ENCODE measurements around the gene GRM4. TPM values are rescaled to one million over a fixed set of nuclear protein-coding genes. Genes with fewer than 3 reads are reported as not detected.
A peak's percentile ranks its signal among the peaks of the same experiment; 100 is the strongest.
"Not testable (repeated sequence)": the region's sequence is repeated elsewhere in the genome, so short reads cannot be mapped to it uniquely, and the experiment has no call there.

Gene GRM4
- 26.7 TPM for polyA plus RNA-seq (2013, experiment 1 of 2)
- 26.5 TPM for polyA plus RNA-seq (2013, experiment 2 of 2)

- Histone ChIP-seq H3K4me3 (ENCODE audit: low read length) (peak within 1 kb of the TSS; percentile 55), H4K5ac (ENCODE audit: low read length) (no peak within 1 kb of the TSS), H3K23ac (ENCODE audit: low read length) (peak within 1 kb of the TSS; percentile 81), H3K4ac (ENCODE audit: low read depth, low read length) (peak within 1 kb of the TSS; percentile 17), H3K79me2 (ENCODE audit: control insufficient read depth, insufficient read depth, low read length) (peaks cover under 1% of the 10 kb centered on the region), H3K27ac (ENCODE audit: low read depth, low read length) (no peak within 1 kb of the TSS), H3K4me1 (ENCODE audit: control insufficient read depth, low read depth, low read length) (peaks cover 9% of the 10 kb centered on the region), H3K79me1 (ENCODE audit: low read length) (peaks cover 2% of the 10 kb centered on the region), H2BK15ac (replicated peaks; ENCODE audit: low read depth) (no peak within 1 kb of the TSS), H2AK5ac (ENCODE audit: low read length) (no peak within 1 kb of the TSS), H3K36me3 (ENCODE audit: control insufficient read depth, insufficient read depth, low read length) (no peaks in the 10 kb centered on the region), H4K8ac (ENCODE audit: low read depth, low read length) (no peak within 1 kb of the TSS), H2BK120ac (ENCODE audit: low read depth, low read length) (no peak within 1 kb of the TSS), H3K27me3 (ENCODE audit: insufficient read depth, low read length, poor library complexity) (no peaks in the 10 kb centered on the region), H2BK5ac (ENCODE audit: low read length) (no peak within 1 kb of the TSS), H3K18ac (ENCODE audit: low read length) (peak within 1 kb of the TSS; percentile 44), H3K4me2 (ENCODE audit: low read length) (peak within 1 kb of the TSS; percentile 82), H3K9ac (ENCODE audit: low read length) (peak within 1 kb of the TSS; percentile 75), H3K56ac (ENCODE audit: low read length) (peak within 1 kb of the TSS; percentile 86)
- WGBS (ENCODE audit: extremely low coverage, insufficient coverage, low lambda C conversion rate): no CpG with 5 or more reads among the region's 20 CpGs
- DNase-seq: peak; percentile 54
These were observed at the start of gene GRM4 for GRCh38 chr6:34146021-34146782. Gene GRM4 (minus strand): TSS chr6:34146087. CDS start chr6:34133496, 12,591 bp downstream.

DNA sequence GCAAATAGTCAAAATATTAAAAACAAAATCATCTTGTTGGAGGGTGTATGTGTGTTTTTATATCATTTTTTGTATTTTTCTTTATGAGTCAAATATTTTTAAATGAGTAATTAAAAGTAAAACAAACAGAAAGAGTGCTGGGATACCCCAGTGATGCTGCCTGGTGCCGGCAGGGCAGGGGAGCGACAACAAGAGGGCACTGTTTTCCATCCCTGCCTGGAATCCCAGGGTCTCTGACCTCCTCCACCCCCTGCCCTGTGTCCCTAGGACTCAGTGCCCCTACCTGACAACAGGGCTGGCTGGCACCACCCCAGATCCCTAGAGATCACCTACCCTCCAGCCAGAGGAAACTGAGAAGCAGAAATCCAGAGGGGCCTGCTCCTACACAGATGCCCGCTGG is 48.9 kb upstream of the GRM4 start:
- no peak overlapping the region for H2BK5ac ChIP-seq (ENCODE audit: low read length)
- H2AK5ac ChIP-seq (ENCODE audit: low read length): no peak overlapping the region
- no peaks in the 10 kb centered on the region for H3K79me2 ChIP-seq (ENCODE audit: control insufficient read depth, insufficient read depth, low read length)
- H3K56ac ChIP-seq (ENCODE audit: low read length): no peak overlapping the region
- H3K79me1 ChIP-seq (ENCODE audit: low read length): no peaks in the 10 kb centered on the region
- no peak overlapping the region for H3K4me2 ChIP-seq (ENCODE audit: low read length)
- H2BK15ac ChIP-seq (replicated peaks; ENCODE audit: low read depth): no peak overlapping the region
- no peak overlapping the region for H3K9ac ChIP-seq (ENCODE audit: low read length)
- no peak overlapping the region for H2BK120ac ChIP-seq (ENCODE audit: low read depth, low read length)
- H3K4ac ChIP-seq (ENCODE audit: low read depth, low read length): no peak overlapping the region
- no peak overlapping the region for H3K4me3 ChIP-seq (ENCODE audit: low read length)
- DNase-seq: no peak
- no peaks in the 10 kb centered on the region for H3K36me3 ChIP-seq (ENCODE audit: control insufficient read depth, insufficient read depth, low read length)
- no peak overlapping the region for H3K18ac ChIP-seq (ENCODE audit: low read length)
- H3K27ac ChIP-seq (ENCODE audit: low read depth, low read length): no peak overlapping the region
- H3K4me1 ChIP-seq (ENCODE audit: control insufficient read depth, low read depth, low read length): no peaks in the 10 kb centered on the region
- H4K5ac ChIP-seq (ENCODE audit: low read length): no peak overlapping the region
- H4K8ac ChIP-seq (ENCODE audit: low read depth, low read length): no peak overlapping the region
- no CpG with 5 or more reads among the region's 3 CpGs for WGBS (ENCODE audit: extremely low coverage, insufficient coverage, low lambda C conversion rate)
- no peak overlapping the region for H3K23ac ChIP-seq (ENCODE audit: low read length)
- no peaks in the 10 kb centered on the region for H3K27me3 ChIP-seq (ENCODE audit: insufficient read depth, low read length, poor library complexity)

DNA sequence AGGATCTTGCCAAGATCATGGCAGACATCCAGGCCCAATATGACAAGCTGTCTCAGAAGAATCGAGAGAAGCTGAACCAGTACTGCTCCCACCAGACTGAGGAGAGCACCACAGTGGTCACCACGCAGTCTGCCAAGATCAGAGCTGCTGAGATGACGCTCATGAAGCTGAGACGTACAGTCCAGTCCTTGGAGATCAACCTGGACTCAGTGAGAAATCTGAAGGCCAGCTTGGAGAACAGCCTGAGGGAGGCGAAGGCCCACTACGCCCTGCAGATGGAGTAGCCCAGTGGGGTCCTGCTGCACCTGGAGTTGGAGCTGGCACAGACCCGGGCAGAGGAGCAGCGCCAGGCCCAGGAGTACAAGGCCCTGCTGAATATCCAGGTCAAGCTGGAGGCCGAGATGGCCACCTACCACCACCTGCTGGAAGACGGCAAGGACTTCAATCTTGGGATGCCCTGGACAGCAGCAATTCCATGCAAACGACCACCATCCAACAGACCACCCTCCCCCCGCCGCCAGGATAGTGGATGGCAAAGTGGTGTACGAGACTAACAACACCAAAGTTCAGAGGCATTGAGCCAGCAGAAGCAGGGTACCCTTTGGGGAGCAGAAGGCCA is 44.7 kb upstream of the GRM4 start:
- H3K27ac ChIP-seq (ENCODE audit: low read depth, low read length): no peak overlapping the region
- H3K36me3 ChIP-seq (ENCODE audit: control insufficient read depth, insufficient read depth, low read length): no peaks in the 10 kb centered on the region
- H3K79me1 ChIP-seq (ENCODE audit: low read length): no peaks in the 10 kb centered on the region
- no peak overlapping the region for H3K23ac ChIP-seq (ENCODE audit: low read length)
- H3K4me3 ChIP-seq (ENCODE audit: low read length): no peak overlapping the region
- no peak overlapping the region for H3K4ac ChIP-seq (ENCODE audit: low read depth, low read length)
- no peak overlapping the region for H3K56ac ChIP-seq (ENCODE audit: low read length)
- no peaks in the 10 kb centered on the region for H3K4me1 ChIP-seq (ENCODE audit: control insufficient read depth, low read depth, low read length)
- no peak overlapping the region for H3K4me2 ChIP-seq (ENCODE audit: low read length)
- no peak overlapping the region for H2BK15ac ChIP-seq (replicated peaks; ENCODE audit: low read depth)
- no peak overlapping the region for H2BK5ac ChIP-seq (ENCODE audit: low read length)
- no peak overlapping the region for H3K18ac ChIP-seq (ENCODE audit: low read length)
- no CpG with 5 or more reads among the region's 14 CpGs for WGBS (ENCODE audit: extremely low coverage, insufficient coverage, low lambda C conversion rate)
- no peak overlapping the region for H3K9ac ChIP-seq (ENCODE audit: low read length)
- no peak overlapping the region for H2BK120ac ChIP-seq (ENCODE audit: low read depth, low read length)
- no peak overlapping the region for H4K5ac ChIP-seq (ENCODE audit: low read length)
- no peak overlapping the region for H4K8ac ChIP-seq (ENCODE audit: low read depth, low read length)
- no peak overlapping the region for H2AK5ac ChIP-seq (ENCODE audit: low read length)
- DNase-seq: peak; percentile 50
- H3K27me3 ChIP-seq (ENCODE audit: insufficient read depth, low read length, poor library complexity): no peaks in the 10 kb centered on the region
- H3K79me2 ChIP-seq (ENCODE audit: control insufficient read depth, insufficient read depth, low read length): no peaks in the 10 kb centered on the region

GRCh38 chr6:34189806-34190503 is 44.1 kb upstream of the GRM4 start:
- H3K56ac ChIP-seq (ENCODE audit: low read length): no peak overlapping the region
- H2BK5ac ChIP-seq (ENCODE audit: low read length): no peak overlapping the region
- no peak overlapping the region for H4K5ac ChIP-seq (ENCODE audit: low read length)
- no CpG with 5 or more reads among the region's 12 CpGs for WGBS (ENCODE audit: extremely low coverage, insufficient coverage, low lambda C conversion rate)
- no peak overlapping the region for H3K27ac ChIP-seq (ENCODE audit: low read depth, low read length)
- H3K79me2 ChIP-seq (ENCODE audit: control insufficient read depth, insufficient read depth, low read length): no peaks in the 10 kb centered on the region
- H3K23ac ChIP-seq (ENCODE audit: low read length): no peak overlapping the region
- no peak overlapping the region for H3K18ac ChIP-seq (ENCODE audit: low read length)
- H3K4me2 ChIP-seq (ENCODE audit: low read length): no peak overlapping the region
- H3K27me3 ChIP-seq (ENCODE audit: insufficient read depth, low read length, poor library complexity): no peaks in the 10 kb centered on the region
- no peaks in the 10 kb centered on the region for H3K4me1 ChIP-seq (ENCODE audit: control insufficient read depth, low read depth, low read length)
- H2BK15ac ChIP-seq (replicated peaks; ENCODE audit: low read depth): no peak overlapping the region
- DNase-seq: no peak
- H2AK5ac ChIP-seq (ENCODE audit: low read length): no peak overlapping the region
- no peak overlapping the region for H4K8ac ChIP-seq (ENCODE audit: low read depth, low read length)
- no peaks in the 10 kb centered on the region for H3K36me3 ChIP-seq (ENCODE audit: control insufficient read depth, insufficient read depth, low read length)
- H2BK120ac ChIP-seq (ENCODE audit: low read depth, low read length): no peak overlapping the region
- H3K9ac ChIP-seq (ENCODE audit: low read length): no peak overlapping the region
- H3K79me1 ChIP-seq (ENCODE audit: low read length): no peaks in the 10 kb centered on the region
- no peak overlapping the region for H3K4me3 ChIP-seq (ENCODE audit: low read length)
- H3K4ac ChIP-seq (ENCODE audit: low read depth, low read length): no peak overlapping the region

GRCh38 chr6:34184726-34185125 is 38.8 kb upstream of the GRM4 start:
- H2AK5ac ChIP-seq (ENCODE audit: low read length); H2BK120ac ChIP-seq (ENCODE audit: low read depth, low read length); H3K56ac ChIP-seq (ENCODE audit: low read length); H3K18ac ChIP-seq (ENCODE audit: low read length); H3K79me1 ChIP-seq (ENCODE audit: low read length); H3K9ac ChIP-seq (ENCODE audit: low read length); H3K79me2 ChIP-seq (ENCODE audit: control insufficient read depth, insufficient read depth, low read length); DNase-seq; H3K36me3 ChIP-seq (ENCODE audit: control insufficient read depth, insufficient read depth, low read length); H3K4me2 ChIP-seq (ENCODE audit: low read length); H4K8ac ChIP-seq (ENCODE audit: low read depth, low read length); H4K5ac ChIP-seq (ENCODE audit: low read length); H2BK15ac ChIP-seq (replicated peaks; ENCODE audit: low read depth); H3K27me3 ChIP-seq (ENCODE audit: insufficient read depth, low read length, poor library complexity); H3K4ac ChIP-seq (ENCODE audit: low read depth, low read length); H3K4me3 ChIP-seq (ENCODE audit: low read length); H3K23ac ChIP-seq (ENCODE audit: low read length); H2BK5ac ChIP-seq (ENCODE audit: low read length); H3K4me1 ChIP-seq (ENCODE audit: control insufficient read depth, low read depth, low read length); H3K27ac ChIP-seq (ENCODE audit: low read depth, low read length): not testable (repeated sequence)
- no CpG with 5 or more reads among the region's 5 CpGs for WGBS (ENCODE audit: extremely low coverage, insufficient coverage, low lambda C conversion rate)
